Measurements from ENCODE around the gene TMEM8B. TPM values are rescaled to one million over a fixed set of nuclear protein-coding genes. Genes with fewer than 3 reads are reported as not detected.

Gene TMEM8B
- total RNA-seq, 1 experiment from 2014 or later = 2.4 TPM

- ATAC-seq = peak; percentile 58
These were observed 30.4 kb downstream of the TMEM8B start for GRCh38 chr9:35859310-35859989.

GRCh38 chr9:35859990-35860339, 30.9 kb downstream of the TMEM8B start:
- ATAC-seq (no peak), DNase-seq (no peak)
- no TSS peak for BruUV-seq (replicated peaks)
- no peaks in the 10 kb centered on the region for H3F3A ChIP-seq (ENCODE audit: low read length, unreplicated experiment)
- no peak overlapping the region for H3K9ac ChIP-seq (ENCODE audit: low read length)
- H3K4me1 ChIP-seq (ENCODE audit: insufficient read depth, low read length) = no peaks in the 10 kb centered on the region
- H2AFZ ChIP-seq (ENCODE audit: low read length) = no peak overlapping the region
- ChIA-PET POLR2A (ENCODE audit: unreplicated experiment) (no interaction called here), CTCF (no interaction called here)
- no peaks in the 10 kb centered on the region for H3K27me3 ChIP-seq (ENCODE audit: low read length)
- H3K79me2 ChIP-seq (ENCODE audit: low read length) = no peaks in the 10 kb centered on the region
- no peaks in the 10 kb centered on the region for H4K20me1 ChIP-seq (ENCODE audit: low read length)
- H3K4me3 ChIP-seq (ENCODE audit: low read length) = no peak overlapping the region
- H3K4me2 ChIP-seq (ENCODE audit: low read length) = no peak overlapping the region
- TF ChIP-seq CTCF (conservative IDR thresholded peaks at IDR 0.05; ENCODE audit: low read depth, low read length) (no peak), EZH2 (IDR thresholded peaks at IDR 0.05; ENCODE audit: low read length, unreplicated experiment) (no peak)
- no peaks in the 10 kb centered on the region for H3K36me3 ChIP-seq (ENCODE audit: low read depth, low read length)
- H3K9me2 ChIP-seq (replicated peaks; ENCODE audit: low read length) = no peaks in the 10 kb centered on the region
- intact Hi-C loops (cut with micrococcal nuclease) = no loop called here
- H3K9me3 ChIP-seq (ENCODE audit: low read length) = no peaks in the 10 kb centered on the region
- no peak overlapping the region for H3K27ac ChIP-seq (ENCODE audit: low read length)

More at GRCh38 chr9:35859310-35859989, 30.4 kb downstream of the TMEM8B start:
- H3K4me2 ChIP-seq (ENCODE audit: low read length) = no peak overlapping the region
- H3K36me3 ChIP-seq (ENCODE audit: low read depth, low read length) = no peaks in the 10 kb centered on the region
- ChIA-PET POLR2A (ENCODE audit: unreplicated experiment) (no interaction called here), CTCF (no interaction called here)
- H3K79me2 ChIP-seq (ENCODE audit: low read length) = no peaks in the 10 kb centered on the region
- H3K27me3 ChIP-seq (ENCODE audit: low read length) = no peaks in the 10 kb centered on the region
- no peaks in the 10 kb centered on the region for H3K9me2 ChIP-seq (replicated peaks; ENCODE audit: low read length)
- no peaks in the 10 kb centered on the region for H3K4me1 ChIP-seq (ENCODE audit: insufficient read depth, low read length)
- H3K9ac ChIP-seq (ENCODE audit: low read length) = no peak overlapping the region
- H3F3A ChIP-seq (ENCODE audit: low read length, unreplicated experiment) = no peaks in the 10 kb centered on the region
- H4K20me1 ChIP-seq (ENCODE audit: low read length) = no peaks in the 10 kb centered on the region
- peak; percentile 34 for DNase-seq
- no peak overlapping the region for H2AFZ ChIP-seq (ENCODE audit: low read length)
- no peak overlapping the region for H3K4me3 ChIP-seq (ENCODE audit: low read length)
- H3K27ac ChIP-seq (ENCODE audit: low read length) = no peak overlapping the region
- TF ChIP-seq CTCF (conservative IDR thresholded peaks at IDR 0.05; ENCODE audit: low read depth, low read length) = peak; percentile 19; the same call in 1 of the 2 replicates
- no peak for TF ChIP-seq EZH2 (IDR thresholded peaks at IDR 0.05; ENCODE audit: low read length, unreplicated experiment)
- H3K9me3 ChIP-seq (ENCODE audit: low read length) = no peaks in the 10 kb centered on the region
- intact Hi-C loops (cut with micrococcal nuclease) = no loop called here
- BruUV-seq (replicated peaks) = no TSS peak

- H3F3A ChIP-seq (ENCODE audit: low read length, unreplicated experiment) = no peaks in the 10 kb centered on the region
- DNase-seq (no peak), ATAC-seq (no peak)
- no peaks in the 10 kb centered on the region for H3K36me3 ChIP-seq (ENCODE audit: low read depth, low read length)
- H3K27ac ChIP-seq (ENCODE audit: low read length) = no peak overlapping the region
- intact Hi-C loops (cut with micrococcal nuclease) = no loop called here
- no peaks in the 10 kb centered on the region for H4K20me1 ChIP-seq (ENCODE audit: low read length)
- H3K79me2 ChIP-seq (ENCODE audit: low read length) = no peaks in the 10 kb centered on the region
- no peak for TF ChIP-seq CTCF (conservative IDR thresholded peaks at IDR 0.05; ENCODE audit: low read depth, low read length)
- TF ChIP-seq EZH2 (IDR thresholded peaks at IDR 0.05; ENCODE audit: low read length, unreplicated experiment) = no peak
- no peak for TF ChIP-seq EZH2phosphoT487 (IDR thresholded peaks at IDR 0.05; ENCODE audit: borderline replicate concordance, low read length)
- no TSS peak for BruUV-seq (replicated peaks)
- no peak overlapping the region for H3K9ac ChIP-seq (ENCODE audit: low read length)
- CTCF ChIA-PET = no interaction called here
- H3K27me3 ChIP-seq (ENCODE audit: low read length) = no peaks in the 10 kb centered on the region
- H3K4me3 ChIP-seq (ENCODE audit: low read length) = no peak overlapping the region
- H2AFZ ChIP-seq (ENCODE audit: low read length) = no peak overlapping the region
- no peak overlapping the region for H3K4me2 ChIP-seq (ENCODE audit: low read length)
- no peaks in the 10 kb centered on the region for H3K9me3 ChIP-seq (ENCODE audit: low read length)
- POLR2A ChIA-PET (ENCODE audit: unreplicated experiment) = no interaction called here
- no peaks in the 10 kb centered on the region for H3K9me2 ChIP-seq (replicated peaks; ENCODE audit: low read length)
- no peaks in the 10 kb centered on the region for H3K4me1 ChIP-seq (ENCODE audit: insufficient read depth, low read length)
These were observed 32.3 kb downstream of the TMEM8B start for GRCh38 chr9:35861161-35861897.

Measured in PC-3 (cell line).